Ovary (tissue), 3 donors: ENCODE measurements around the gene GNAL.

Experiments used
- CTCF ChIP-seq, 3 donors: fragments of 450-650 bp in 2 of 3; fragments of 200-600 bp in 1 of 3; IDR thresholded peaks; one replicate each; pipeline versions ENCODE4 v1.5.1 to v1.8.0; 2016 to 2022; ENCODE audit warnings: antibody characterized with exemption in 3 of 3, mild to moderate bottlenecking in 1 of 3
- EP300 ChIP-seq: sonication (generic); formaldehyde crosslinking; IDR thresholded peaks from one replicate; pipeline ENCODE4 v1.6.1; 2017; ENCODE audit warnings: antibody characterized with exemption
- POLR2A ChIP-seq: fragments of 450-650 bp; IDR thresholded peaks from one replicate; pipeline ENCODE4 v1.6.1; 2017; ENCODE audit warnings: antibody characterized with exemption, mild to moderate bottlenecking, moderate library complexity
- donor health status: DM: no; HTN: no; CAD: no.

DNA sequence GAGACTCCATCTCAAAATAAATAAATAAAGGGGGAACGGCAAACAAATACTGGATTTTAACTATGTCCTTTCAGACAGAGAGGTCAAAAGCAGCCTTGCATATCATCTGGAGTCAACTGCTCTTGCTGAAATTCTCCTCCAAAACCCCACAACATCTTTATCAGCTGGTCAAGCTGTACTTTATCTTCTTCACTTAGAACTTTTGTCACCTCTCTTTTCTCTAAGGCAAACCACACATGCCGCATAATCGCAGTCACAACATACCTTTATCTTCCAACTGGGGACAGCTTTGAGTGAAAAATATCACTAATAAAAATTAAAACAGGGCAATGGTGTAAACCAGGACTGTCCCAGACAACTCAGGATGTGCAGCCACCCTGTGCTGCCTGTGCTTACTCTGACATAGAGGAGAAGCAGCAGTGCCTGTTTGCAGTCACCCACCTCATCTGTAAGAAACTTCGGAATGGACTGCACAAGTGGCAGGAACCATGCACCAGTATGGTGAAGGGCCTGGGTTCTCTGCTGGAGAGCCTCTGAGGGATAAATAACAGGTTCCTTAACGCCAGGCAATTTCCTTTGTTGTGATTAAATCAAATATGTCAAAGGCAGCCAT, 212.9 kb downstream of the GNAL start:
- no peak for TF ChIP-seq CTCF (IDR thresholded peaks at IDR 0.05)
- no peak for TF ChIP-seq EP300
- TF ChIP-seq POLR2A, result no peak
